Karpas-422 (cell line): ENCODE data around the gene BMP4. TPM values are rescaled to one million over a fixed set of nuclear protein-coding genes. Genes with fewer than 3 reads are reported as not detected.

Experiments used
- DNase-seq: peaks from one replicate; pipeline ENCODE4 v3.0.0-alpha.2; 2015
- H2AFZ ChIP-seq: fragments of 200-600 bp; sonication (generic); 2 replicates; pipeline ENCODE4 v1.6.1; 2014; ENCODE audit warnings: antibody characterized with exemption, low read length, mixed read lengths
- H3K27ac ChIP-seq: fragments of 200-600 bp; sonication (generic); 2 replicates; pipeline ENCODE4 v1.5.1; 2014; ENCODE audit warnings: mild to moderate bottlenecking, low read length, moderate library complexity
- H3K27me3 ChIP-seq: fragments of 200-600 bp; sonication (generic); 2 replicates; pipeline ENCODE4 v1.6.1; 2014; ENCODE audit warnings: low read length, mixed read lengths
- H3K36me3 ChIP-seq: fragments of 200-600 bp; sonication (generic); 2 replicates; pipeline ENCODE4 v1.6.1; 2014; ENCODE audit warnings: low read length, mixed read lengths; ENCODE audit not compliant: insufficient read depth
- H3K4me1 ChIP-seq: fragments of 200-600 bp; sonication (generic); 2 replicates; pipeline ENCODE4 v1.6.1; 2014; ENCODE audit warnings: mild to moderate bottlenecking, low read length, mixed read lengths
- H3K4me2 ChIP-seq: fragments of 200-600 bp; sonication (generic); 2 replicates; pipeline ENCODE4 v1.6.1; 2014; ENCODE audit warnings: low read length, low read depth, mild to moderate bottlenecking; ENCODE audit not compliant: poor library complexity, severe bottlenecking
- H3K4me3 ChIP-seq: fragments of 200-600 bp; sonication (generic); 2 replicates; pipeline ENCODE4 v1.5.1; 2014; ENCODE audit warnings: mild to moderate bottlenecking, antibody characterized with exemption, low read length, mixed read lengths
- H3K79me2 ChIP-seq: fragments of 200-600 bp; sonication (generic); 2 replicates; pipeline ENCODE4 v1.6.1; 2014; ENCODE audit warnings: mild to moderate bottlenecking, low read length, mixed read lengths
- H3K9ac ChIP-seq: fragments of 200-600 bp; sonication (generic); 2 replicates; pipeline ENCODE4 v1.6.0; 2014; ENCODE audit warnings: low read length
- H3K9me2 ChIP-seq: fragments of 200-600 bp; sonication (generic), shearing (Covaris generic); replicated peaks from 2 replicates; pipeline ENCODE4 v1.6.0; 2014; ENCODE audit warnings: mild to moderate bottlenecking, low read length, moderate library complexity; ENCODE audit not compliant: insufficient read depth
- H3K9me3 ChIP-seq: fragments of 300-700, 200-600 bp; sonication (generic); 2 replicates; pipeline ENCODE4 v1.6.1; 2014; ENCODE audit warnings: low read length, mixed read lengths
- H4K20me1 ChIP-seq: fragments of 200-600 bp; sonication (generic); 2 replicates; pipeline ENCODE4 v1.6.1; 2014; ENCODE audit warnings: mild to moderate bottlenecking, antibody characterized with exemption, low read length, low read depth; ENCODE audit not compliant: insufficient read depth
- small RNA-seq: library from RNA; depleted of rRNA; stranded (forward); fragments of <200 nt; gene quantifications from one replicate; pipeline ENCODE3, GENCODE V24; 2014
- total RNA-seq: library from RNA; depleted of rRNA; stranded (reverse); fragments of >200 nt; shearing (Covaris generic); gene quantifications from 2 replicates; pipeline ENCODE4 v1.2.3, GENCODE V29; 2014; ENCODE audit warnings: low replicate concordance

BMP4 gene
- total RNA-seq, 1 experiment from 2014 or later, result not detected

DNA sequence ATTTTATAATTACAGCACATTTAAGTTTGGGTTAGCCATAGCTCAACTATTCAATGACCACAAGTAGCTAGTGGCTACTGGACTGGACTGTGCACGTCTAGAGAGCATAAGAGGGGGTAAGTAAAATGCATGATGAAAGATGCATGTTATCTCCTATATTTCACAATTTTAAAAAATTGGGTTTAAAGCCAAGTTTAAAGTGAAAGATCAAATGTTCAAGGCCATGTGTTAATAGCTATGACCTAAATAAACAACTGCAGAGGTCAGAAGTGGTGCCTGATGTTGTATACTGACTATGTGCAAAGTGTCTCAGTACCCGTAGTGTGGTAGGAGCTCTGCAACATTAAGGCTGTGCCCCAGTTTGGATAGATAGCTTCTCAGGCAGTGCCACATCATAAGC, 48.2 kb downstream of the BMP4 start:
- no peaks in the 10 kb centered on the region for H3K27me3 ChIP-seq
- no peaks in the 10 kb centered on the region for H3K36me3 ChIP-seq
- H3K9me2 ChIP-seq, result no peaks in the 10 kb centered on the region
- H3K9ac ChIP-seq, result no peak overlapping the region
- no peaks in the 10 kb centered on the region for H3K4me1 ChIP-seq
- no peaks in the 10 kb centered on the region for H3K9me3 ChIP-seq
- H4K20me1 ChIP-seq, result no peaks in the 10 kb centered on the region
- DNase-seq, result no peak
- no peak overlapping the region for H3K4me2 ChIP-seq
- H2AFZ ChIP-seq, result no peak overlapping the region
- no peak overlapping the region for H3K4me3 ChIP-seq
- no peak overlapping the region for H3K27ac ChIP-seq
- H3K79me2 ChIP-seq, result no peaks in the 10 kb centered on the region

DNA sequence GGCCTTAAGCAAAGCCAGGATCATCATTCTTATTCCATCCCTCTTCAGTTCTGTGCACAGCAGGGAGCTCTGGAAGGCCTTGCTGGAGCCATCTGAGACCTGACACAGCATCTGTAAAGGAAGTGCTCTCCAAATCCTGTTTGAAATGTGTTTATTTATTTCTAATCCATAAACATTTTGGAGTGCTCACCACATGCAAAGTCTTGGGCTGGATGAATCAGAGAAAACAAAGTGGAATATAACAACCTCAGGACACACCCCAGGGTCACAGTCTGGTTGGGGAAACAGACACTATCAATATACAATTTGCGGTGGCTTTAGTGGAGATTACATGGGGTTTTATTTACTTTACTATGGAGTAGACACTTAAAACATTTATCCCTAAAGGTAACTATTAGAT, 54.3 kb downstream of the BMP4 start:
- H3K27ac ChIP-seq, result no peak overlapping the region
- no peaks in the 10 kb centered on the region for H3K27me3 ChIP-seq
- no peak for DNase-seq
- no peaks in the 10 kb centered on the region for H3K79me2 ChIP-seq
- no peak overlapping the region for H3K9ac ChIP-seq
- H3K4me3 ChIP-seq, result no peak overlapping the region
- no peaks in the 10 kb centered on the region for H3K36me3 ChIP-seq
- no peaks in the 10 kb centered on the region for H3K9me3 ChIP-seq
- H3K9me2 ChIP-seq, result no peaks in the 10 kb centered on the region
- H3K4me1 ChIP-seq, result no peaks in the 10 kb centered on the region
- no peak overlapping the region for H2AFZ ChIP-seq
- H3K4me2 ChIP-seq, result no peak overlapping the region
- no peaks in the 10 kb centered on the region for H4K20me1 ChIP-seq

DNA sequence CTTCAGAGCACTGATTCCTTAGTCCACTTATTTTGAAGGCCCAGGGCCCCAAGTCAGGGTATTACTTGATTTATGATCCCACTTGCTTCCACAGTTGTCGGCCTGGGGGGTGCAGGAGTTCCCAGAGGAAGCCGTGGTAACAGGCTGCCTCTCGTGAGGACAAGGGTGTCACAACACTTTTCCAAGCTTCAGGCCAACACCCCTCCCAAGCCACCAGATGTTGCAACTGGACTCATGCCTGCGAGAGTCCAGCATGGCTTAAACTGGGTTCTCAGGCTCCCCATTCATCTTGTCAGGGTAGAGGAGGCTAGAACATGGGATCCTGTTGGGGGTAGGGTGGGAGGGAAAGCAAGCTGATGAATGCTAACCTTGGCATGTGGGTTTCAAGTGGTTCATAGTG, 56.1 kb downstream of the BMP4 start:
- Histone ChIP-seq H3K27ac (no peak overlapping the region), H3K9me2 (no peaks in the 10 kb centered on the region), H3K4me3 (no peak overlapping the region), H3K36me3 (no peaks in the 10 kb centered on the region), H3K4me2 (no peak overlapping the region), H4K20me1 (no peaks in the 10 kb centered on the region), H3K9me3 (no peaks in the 10 kb centered on the region), H3K4me1 (no peaks in the 10 kb centered on the region), H2AFZ (no peak overlapping the region), H3K9ac (no peak overlapping the region), H3K79me2 (no peaks in the 10 kb centered on the region), H3K27me3 (no peaks in the 10 kb centered on the region)
- DNase-seq, result no peak

Small RNA genes within 50 kb of the gene (small RNA-seq; reads per million reads assigned to genes)
- gene MIR5580, result not detected
